HepG2 (cell line): ENCODE results near the gene DHRS9. TPM values are rescaled to one million over a fixed set of nuclear protein-coding genes. Genes with fewer than 3 reads are reported as not detected.

Experiments
- ATAC-seq: fragments of 200-7000 bp; cut with Tn5 transposase; 3 replicates; pipeline ENCODE4 v1.9.1; 2020; ENCODE audit warnings: mild to moderate bottlenecking, moderate library complexity
- BruUV-seq: library from RNA; stranded (reverse); fragments of 400-500 nt; replicated peaks from 2 replicates; lab custom pipeline; 2021; lab: Mats Ljungman, UMichigan
- CTCF ChIA-PET: fragments of 300-600 bp; formaldehyde crosslinking; extraction: SDS; loops from one replicate; lab custom pipeline; 2021; ENCODE audit warnings: low total read pairs, inconsistent platforms, low intra/inter-chr PET ratio; lab: Yijun Ruan, JAX
- POLR2A ChIA-PET: fragments of 350-600 bp; sonication (Branson Sonifier 250); formaldehyde crosslinking; loops from one replicate; lab custom pipeline; 2020; ENCODE audit warnings: antibody characterized with exemption, inconsistent platforms; lab: Yijun Ruan, JAX
- DNase-seq: peaks from one replicate; pipeline ENCODE4 v3.0.0-alpha.2; 2015; ENCODE audit warnings: low spot score
- FAIRE-seq: peaks from 3 replicates; lab custom pipeline; 2011; peaks lifted over from hg19 to GRCh38; lab: Jason Lieb, UNC
- H2AFZ ChIP-seq: one replicate; pipeline ENCODE4 v1.6.1; 2011; ENCODE audit warnings: low read length, inconsistent platforms
- H3K27ac ChIP-seq: fragments of 300-600 bp; 3 replicates; pipeline ENCODE4 v1.8.0; 2011; ENCODE audit warnings: mixed run types, mild to moderate bottlenecking, mixed read lengths, low read length, inconsistent platforms; ENCODE audit not compliant: insufficient read depth; ENCODE audit errors: extremely low read length
- H3K27me3 ChIP-seq, 2 experiments: fragments of 200-600 bp in 1 of 2; 2 replicates in 1 of 2; 3 replicates in 1 of 2; pipeline versions ENCODE4 v1.6.0 to v1.8.0; 2011; ENCODE audit warnings: low read length in 2 of 2, mild to moderate bottlenecking in 2 of 2, moderate library complexity in 2 of 2, inconsistent platforms in 1 of 2; ENCODE audit not compliant: insufficient read depth in 2 of 2, control insufficient read depth in 1 of 2
- H3K36me3 ChIP-seq, 2 experiments: fragments of 200-600 bp in 1 of 2; replicated peaks in 1 of 2; 2 replicates in 1 of 2; 3 replicates in 1 of 2; pipeline versions ENCODE4 v1.5.1 to v1.8.0; 2011; ENCODE audit warnings: low read length in 2 of 2, inconsistent platforms in 1 of 2; ENCODE audit not compliant: insufficient read depth in 2 of 2, control insufficient read depth in 1 of 2
- H3K4me1 ChIP-seq: 2 replicates; pipeline ENCODE4 v1.5.1; 2012; ENCODE audit warnings: low read length, inconsistent platforms; ENCODE audit not compliant: insufficient read depth
- H3K4me2 ChIP-seq: 2 replicates; pipeline ENCODE4 v1.6.0; 2011; ENCODE audit warnings: low read depth, low read length, inconsistent platforms
- H3K4me3 ChIP-seq, 3 experiments: fragments of 200-600 bp in 1 of 3; sonication (generic), shearing (Covaris generic) in 1 of 3; replicated peaks in 1 of 3; 2 replicates each; pipeline ENCODE4 v1.5.1; 2011 to 2016; ENCODE audit warnings: low read length in 3 of 3, inconsistent platforms in 2 of 3, low read depth in 2 of 3, mild to moderate bottlenecking in 2 of 3, control low read depth in 1 of 3, mixed read lengths in 1 of 3; ENCODE audit not compliant: insufficient read depth in 1 of 3
- H3K79me2 ChIP-seq: one replicate; pipeline ENCODE4 v1.6.1; 2011; ENCODE audit warnings: low read length, inconsistent platforms; ENCODE audit not compliant: insufficient read depth
- H3K9ac ChIP-seq: 2 replicates; pipeline ENCODE4 v1.6.0; 2011; ENCODE audit warnings: mild to moderate bottlenecking, low read depth, low read length, inconsistent platforms; ENCODE audit not compliant: insufficient read depth
- H3K9me3 ChIP-seq: 2 replicates; pipeline ENCODE4 v1.5.1; 2012; ENCODE audit warnings: mild to moderate bottlenecking, low read length
- H4K20me1 ChIP-seq: 2 replicates; pipeline ENCODE4 v1.6.0; 2011; ENCODE audit warnings: inconsistent platforms, mild to moderate bottlenecking, low read length, moderate library complexity; ENCODE audit not compliant: insufficient read depth
- ELF3 ChIP-seq: IDR thresholded peaks from 2 replicates; pipeline ENCODE4 v1.6.1; 2016; ENCODE audit warnings: missing genetic modification reagents, missing compliant biosample characterization
- GTF3A ChIP-seq: sonication (generic); formaldehyde crosslinking; conservative IDR thresholded peaks from 2 replicates; pipeline ENCODE4 v1.4.0; 2020; ENCODE audit warnings: mild to moderate bottlenecking, missing genetic modification reagents
- KLF9 ChIP-seq: IDR thresholded peaks from 2 replicates; pipeline ENCODE4 v1.6.1; 2016; ENCODE audit warnings: low read depth
- MTF1 ChIP-seq: sonication (generic); formaldehyde crosslinking; IDR thresholded peaks from 2 replicates; pipeline ENCODE4 v1.5.0; 2020; ENCODE audit warnings: missing genetic modification reagents
- WGBS: methylation state at CpG from one replicate; pipeline ENCODE4 v1.1.6; 2017; ENCODE audit warnings: low lambda C conversion rate; 5-methylcytosine and 5-hydroxymethylcytosine counted together
- in situ Hi-C: cut with HindIII; loops from 2 replicates; pipeline ENCODE4 v1.10.0; 2017; ENCODE audit warnings: low pct_unique_long_range_greater_than_20kb; ENCODE audit not compliant: extremely low pct_ligation_motif_present
- intact Hi-C: fragments of 100-400 bp; cut with micrococcal nuclease; formaldehyde crosslinking; loops from one replicate; pipeline ENCODE4 v1.10.0; 2022; ENCODE audit not compliant: unreplicated experiment
- polyA plus RNA-seq, 8 experiments: library from polyadenylated mRNA; depleted of rRNA in 3 of 8; stranded (reverse) in 7 of 8; unstranded in 1 of 8; fragments of >200 nt; fragmentation: Illumina TruSeq in 4 of 8; extraction: Trizol in 4 of 8; gene quantifications; 2 replicates each; pipeline versions ENCODE4 v1.2.1 to v1.2.3, GENCODE V29; 2011 to 2016; ENCODE audit warnings: low read depth in 4 of 8, missing spikeins in 1 of 8, mixed read lengths in 1 of 8; ENCODE audit not compliant: insufficient read depth in 1 of 8
- total RNA-seq, 5 experiments: library from RNA; depleted of rRNA; stranded (reverse); fragments of >200 nt; fragmentation: Illumina TruSeq; extraction: Trizol; gene quantifications; 2 replicates each; pipeline ENCODE4 v1.2.3, GENCODE V29; 2016; ENCODE audit warnings: low read depth in 1 of 5
- TF ChIP-seq, protein P1 (sequence below): IDR thresholded peaks from 2 replicates; pipeline ENCODE4 v1.6.1; 2016; ENCODE audit warnings: low read depth, missing genetic modification reagents, missing compliant biosample characterization
- TF ChIP-seq, protein P2 (sequence below): sonication (generic); formaldehyde crosslinking; IDR thresholded peaks from 2 replicates; pipeline ENCODE4 v1.5.1; 2020; ENCODE audit warnings: mild to moderate bottlenecking, missing genetic modification reagents
- TF ChIP-seq, protein P3 (sequence below): sonication (generic); formaldehyde crosslinking; IDR thresholded peaks from 2 replicates; pipeline ENCODE4 v1.4.0; 2020; ENCODE audit warnings: missing genetic modification reagents
- TF ChIP-seq, protein P4 (sequence below): sonication (generic); formaldehyde crosslinking; IDR thresholded peaks from 2 replicates; pipeline ENCODE4 v1.4.0; 2020; ENCODE audit warnings: missing genetic modification reagents

Gene DHRS9
- total and polyA plus RNA-seq, 2 of the 13 experiments (the other 11 are each of a cell fraction or from before 2014, with no cell fraction given), result not detected

GRCh38 chr2:169093535-169093934, 24.2 kb downstream of the DHRS9 start:
- ATAC-seq (no peak), FAIRE-seq (no peak), DNase-seq (no peak)
- H3K9me3 ChIP-seq, result no peaks in the 10 kb centered on the region
- no peak overlapping the region for H3K9ac ChIP-seq
- no peak overlapping the region for H2AFZ ChIP-seq
- POLR2A ChIA-PET, result no interaction called here
- H3K36me3 ChIP-seq, result no peaks in the 10 kb centered on the region
- 14% methylated on average over 2 of the region's 2 CpGs for WGBS
- BruUV-seq, result no TSS peak
- peaks cover 0 to 6% of the 10 kb centered on the region in 2 experiments; a peak in 1 of 5 replicates for H3K27me3 ChIP-seq
- in situ Hi-C loops (no loop called here), intact Hi-C loops (no loop called here)
- CTCF ChIA-PET, result no interaction called here
- no peaks in the 10 kb centered on the region for H3K4me1 ChIP-seq
- H4K20me1 ChIP-seq, result no peaks in the 10 kb centered on the region
- H3K4me3 ChIP-seq, result no peak overlapping the region
- no peak overlapping the region for H3K27ac ChIP-seq
- H3K4me2 ChIP-seq, result no peak overlapping the region
- H3K79me2 ChIP-seq, result no peaks in the 10 kb centered on the region
- TF ChIP-seq, protein P1, sequence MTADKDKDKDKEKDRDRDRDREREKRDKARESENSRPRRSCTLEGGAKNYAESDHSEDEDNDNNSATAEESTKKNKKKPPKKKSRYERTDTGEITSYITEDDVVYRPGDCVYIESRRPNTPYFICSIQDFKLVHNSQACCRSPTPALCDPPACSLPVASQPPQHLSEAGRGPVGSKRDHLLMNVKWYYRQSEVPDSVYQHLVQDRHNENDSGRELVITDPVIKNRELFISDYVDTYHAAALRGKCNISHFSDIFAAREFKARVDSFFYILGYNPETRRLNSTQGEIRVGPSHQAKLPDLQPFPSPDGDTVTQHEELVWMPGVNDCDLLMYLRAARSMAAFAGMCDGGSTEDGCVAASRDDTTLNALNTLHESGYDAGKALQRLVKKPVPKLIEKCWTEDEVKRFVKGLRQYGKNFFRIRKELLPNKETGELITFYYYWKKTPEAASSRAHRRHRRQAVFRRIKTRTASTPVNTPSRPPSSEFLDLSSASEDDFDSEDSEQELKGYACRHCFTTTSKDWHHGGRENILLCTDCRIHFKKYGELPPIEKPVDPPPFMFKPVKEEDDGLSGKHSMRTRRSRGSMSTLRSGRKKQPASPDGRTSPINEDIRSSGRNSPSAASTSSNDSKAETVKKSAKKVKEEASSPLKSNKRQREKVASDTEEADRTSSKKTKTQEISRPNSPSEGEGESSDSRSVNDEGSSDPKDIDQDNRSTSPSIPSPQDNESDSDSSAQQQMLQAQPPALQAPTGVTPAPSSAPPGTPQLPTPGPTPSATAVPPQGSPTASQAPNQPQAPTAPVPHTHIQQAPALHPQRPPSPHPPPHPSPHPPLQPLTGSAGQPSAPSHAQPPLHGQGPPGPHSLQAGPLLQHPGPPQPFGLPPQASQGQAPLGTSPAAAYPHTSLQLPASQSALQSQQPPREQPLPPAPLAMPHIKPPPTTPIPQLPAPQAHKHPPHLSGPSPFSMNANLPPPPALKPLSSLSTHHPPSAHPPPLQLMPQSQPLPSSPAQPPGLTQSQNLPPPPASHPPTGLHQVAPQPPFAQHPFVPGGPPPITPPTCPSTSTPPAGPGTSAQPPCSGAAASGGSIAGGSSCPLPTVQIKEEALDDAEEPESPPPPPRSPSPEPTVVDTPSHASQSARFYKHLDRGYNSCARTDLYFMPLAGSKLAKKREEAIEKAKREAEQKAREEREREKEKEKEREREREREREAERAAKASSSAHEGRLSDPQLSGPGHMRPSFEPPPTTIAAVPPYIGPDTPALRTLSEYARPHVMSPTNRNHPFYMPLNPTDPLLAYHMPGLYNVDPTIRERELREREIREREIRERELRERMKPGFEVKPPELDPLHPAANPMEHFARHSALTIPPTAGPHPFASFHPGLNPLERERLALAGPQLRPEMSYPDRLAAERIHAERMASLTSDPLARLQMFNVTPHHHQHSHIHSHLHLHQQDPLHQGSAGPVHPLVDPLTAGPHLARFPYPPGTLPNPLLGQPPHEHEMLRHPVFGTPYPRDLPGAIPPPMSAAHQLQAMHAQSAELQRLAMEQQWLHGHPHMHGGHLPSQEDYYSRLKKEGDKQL (CRISPR knock-in tag), result no peak
- TF ChIP-seq, protein P2, sequence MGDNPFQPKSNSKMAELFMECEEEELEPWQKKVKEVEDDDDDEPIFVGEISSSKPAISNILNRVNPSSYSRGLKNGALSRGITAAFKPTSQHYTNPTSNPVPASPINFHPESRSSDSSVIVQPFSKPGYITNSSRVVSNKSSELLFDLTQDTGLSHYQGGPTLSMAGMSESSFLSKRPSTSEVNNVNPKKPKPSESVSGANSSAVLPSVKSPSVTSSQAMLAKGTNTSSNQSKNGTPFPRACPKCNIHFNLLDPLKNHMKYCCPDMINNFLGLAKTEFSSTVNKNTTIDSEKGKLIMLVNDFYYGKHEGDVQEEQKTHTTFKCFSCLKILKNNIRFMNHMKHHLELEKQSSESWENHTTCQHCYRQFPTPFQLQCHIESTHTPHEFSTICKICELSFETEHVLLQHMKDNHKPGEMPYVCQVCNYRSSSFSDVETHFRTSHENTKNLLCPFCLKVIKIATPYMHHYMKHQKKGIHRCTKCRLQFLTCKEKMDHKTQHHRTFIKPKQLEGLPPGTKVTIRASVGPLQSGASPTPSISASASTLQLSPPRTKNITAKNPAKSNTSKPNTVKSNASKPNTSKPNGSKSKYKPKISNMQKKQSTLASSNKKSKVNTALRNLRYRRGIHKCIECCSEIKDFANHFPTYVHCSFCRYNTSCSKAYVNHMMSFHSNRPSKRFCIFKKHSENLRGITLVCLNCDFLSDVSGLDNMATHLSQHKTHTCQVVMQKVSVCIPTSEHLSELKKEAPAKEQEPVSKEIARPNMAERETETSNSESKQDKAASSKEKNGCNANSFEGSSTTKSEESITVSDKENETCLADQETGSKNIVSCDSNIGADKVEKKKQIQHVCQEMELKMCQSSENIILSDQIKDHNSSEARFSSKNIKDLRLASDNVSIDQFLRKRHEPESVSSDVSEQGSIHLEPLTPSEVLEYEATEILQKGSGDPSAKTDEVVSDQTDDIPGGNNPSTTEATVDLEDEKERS (CRISPR knock-in tag), result no peak
- TF ChIP-seq KLF9 (CRISPR knock-in tag), result no peak
- TF ChIP-seq, protein P3, sequence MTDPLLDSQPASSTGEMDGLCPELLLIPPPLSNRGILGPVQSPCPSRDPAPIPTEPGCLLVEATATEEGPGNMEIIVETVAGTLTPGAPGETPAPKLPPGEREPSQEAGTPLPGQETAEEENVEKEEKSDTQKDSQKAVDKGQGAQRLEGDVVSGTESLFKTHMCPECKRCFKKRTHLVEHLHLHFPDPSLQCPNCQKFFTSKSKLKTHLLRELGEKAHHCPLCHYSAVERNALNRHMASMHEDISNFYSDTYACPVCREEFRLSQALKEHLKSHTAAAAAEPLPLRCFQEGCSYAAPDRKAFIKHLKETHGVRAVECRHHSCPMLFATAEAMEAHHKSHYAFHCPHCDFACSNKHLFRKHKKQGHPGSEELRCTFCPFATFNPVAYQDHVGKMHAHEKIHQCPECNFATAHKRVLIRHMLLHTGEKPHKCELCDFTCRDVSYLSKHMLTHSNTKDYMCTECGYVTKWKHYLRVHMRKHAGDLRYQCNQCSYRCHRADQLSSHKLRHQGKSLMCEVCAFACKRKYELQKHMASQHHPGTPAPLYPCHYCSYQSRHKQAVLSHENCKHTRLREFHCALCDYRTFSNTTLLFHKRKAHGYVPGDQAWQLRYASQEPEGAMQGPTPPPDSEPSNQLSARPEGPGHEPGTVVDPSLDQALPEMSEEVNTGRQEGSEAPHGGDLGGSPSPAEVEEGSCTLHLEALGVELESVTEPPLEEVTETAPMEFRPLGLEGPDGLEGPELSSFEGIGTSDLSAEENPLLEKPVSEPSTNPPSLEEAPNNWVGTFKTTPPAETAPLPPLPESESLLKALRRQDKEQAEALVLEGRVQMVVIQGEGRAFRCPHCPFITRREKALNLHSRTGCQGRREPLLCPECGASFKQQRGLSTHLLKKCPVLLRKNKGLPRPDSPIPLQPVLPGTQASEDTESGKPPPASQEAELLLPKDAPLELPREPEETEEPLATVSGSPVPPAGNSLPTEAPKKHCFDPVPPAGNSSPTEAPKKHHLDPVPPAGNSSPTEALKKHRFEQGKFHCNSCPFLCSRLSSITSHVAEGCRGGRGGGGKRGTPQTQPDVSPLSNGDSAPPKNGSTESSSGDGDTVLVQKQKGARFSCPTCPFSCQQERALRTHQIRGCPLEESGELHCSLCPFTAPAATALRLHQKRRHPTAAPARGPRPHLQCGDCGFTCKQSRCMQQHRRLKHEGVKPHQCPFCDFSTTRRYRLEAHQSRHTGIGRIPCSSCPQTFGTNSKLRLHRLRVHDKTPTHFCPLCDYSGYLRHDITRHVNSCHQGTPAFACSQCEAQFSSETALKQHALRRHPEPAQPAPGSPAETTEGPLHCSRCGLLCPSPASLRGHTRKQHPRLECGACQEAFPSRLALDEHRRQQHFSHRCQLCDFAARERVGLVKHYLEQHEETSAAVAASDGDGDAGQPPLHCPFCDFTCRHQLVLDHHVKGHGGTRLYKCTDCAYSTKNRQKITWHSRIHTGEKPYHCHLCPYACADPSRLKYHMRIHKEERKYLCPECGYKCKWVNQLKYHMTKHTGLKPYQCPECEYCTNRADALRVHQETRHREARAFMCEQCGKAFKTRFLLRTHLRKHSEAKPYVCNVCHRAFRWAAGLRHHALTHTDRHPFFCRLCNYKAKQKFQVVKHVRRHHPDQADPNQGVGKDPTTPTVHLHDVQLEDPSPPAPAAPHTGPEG (CRISPR knock-in tag), result no peak
- no peak for TF ChIP-seq GTF3A
- TF ChIP-seq, protein P4, sequence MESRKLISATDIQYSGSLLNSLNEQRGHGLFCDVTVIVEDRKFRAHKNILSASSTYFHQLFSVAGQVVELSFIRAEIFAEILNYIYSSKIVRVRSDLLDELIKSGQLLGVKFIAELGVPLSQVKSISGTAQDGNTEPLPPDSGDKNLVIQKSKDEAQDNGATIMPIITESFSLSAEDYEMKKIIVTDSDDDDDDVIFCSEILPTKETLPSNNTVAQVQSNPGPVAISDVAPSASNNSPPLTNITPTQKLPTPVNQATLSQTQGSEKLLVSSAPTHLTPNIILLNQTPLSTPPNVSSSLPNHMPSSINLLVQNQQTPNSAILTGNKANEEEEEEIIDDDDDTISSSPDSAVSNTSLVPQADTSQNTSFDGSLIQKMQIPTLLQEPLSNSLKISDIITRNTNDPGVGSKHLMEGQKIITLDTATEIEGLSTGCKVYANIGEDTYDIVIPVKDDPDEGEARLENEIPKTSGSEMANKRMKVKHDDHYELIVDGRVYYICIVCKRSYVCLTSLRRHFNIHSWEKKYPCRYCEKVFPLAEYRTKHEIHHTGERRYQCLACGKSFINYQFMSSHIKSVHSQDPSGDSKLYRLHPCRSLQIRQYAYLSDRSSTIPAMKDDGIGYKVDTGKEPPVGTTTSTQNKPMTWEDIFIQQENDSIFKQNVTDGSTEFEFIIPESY (CRISPR knock-in tag), result no peak
- TF ChIP-seq MTF1 (CRISPR knock-in tag), result no peak
- no peak for TF ChIP-seq ELF3 (CRISPR knock-in tag)
